ENCODE results near the gene BIRC6.

BIRC6 gene

DNA sequence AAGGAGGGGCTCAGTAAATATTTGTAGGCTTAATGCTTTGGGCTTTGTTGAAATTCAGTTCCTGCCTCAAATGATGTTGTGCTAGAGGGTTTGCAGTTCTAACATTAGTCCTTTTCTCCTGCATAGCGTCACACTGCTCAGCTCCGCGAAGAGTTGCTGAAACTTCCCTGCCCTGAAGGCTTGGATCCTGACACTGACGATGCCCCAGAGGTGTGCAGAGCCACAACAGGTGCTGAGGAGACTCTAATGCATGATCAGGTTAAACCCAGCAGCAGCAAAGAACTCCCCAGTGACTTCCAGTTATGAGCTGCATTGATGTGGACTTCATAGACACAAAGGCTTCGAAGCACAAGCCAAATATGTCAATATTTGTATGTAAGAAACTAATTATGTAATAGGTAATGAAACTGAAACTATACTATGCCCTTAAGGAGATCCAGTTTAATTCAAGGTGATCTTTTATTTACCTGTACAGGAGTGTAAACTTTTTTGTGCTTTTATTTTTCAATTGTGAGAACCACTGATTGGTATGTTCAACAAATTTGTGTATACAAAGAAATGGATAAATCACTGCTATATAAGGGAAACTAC, 260.9 kb downstream of the BIRC6 start:
- peaks cover 51% of the 10 kb centered on the region for H3K36me3 ChIP-seq
- no peak for DNase-seq
- H3K27me3 ChIP-seq (ENCODE audit: insufficient read depth, low read depth, severe bottlenecking), result no peaks in the 10 kb centered on the region
- no peak for TF ChIP-seq CTCF (IDR thresholded peaks at IDR 0.05; ENCODE audit: low read depth, low read length)
- no peak overlapping the region for H3K4me3 ChIP-seq (ENCODE audit: low read depth, low read length)
- H3K27ac ChIP-seq, result no peak overlapping the region
- H3K9me3 ChIP-seq (ENCODE audit: severe bottlenecking), result no peaks in the 10 kb centered on the region

DNA sequence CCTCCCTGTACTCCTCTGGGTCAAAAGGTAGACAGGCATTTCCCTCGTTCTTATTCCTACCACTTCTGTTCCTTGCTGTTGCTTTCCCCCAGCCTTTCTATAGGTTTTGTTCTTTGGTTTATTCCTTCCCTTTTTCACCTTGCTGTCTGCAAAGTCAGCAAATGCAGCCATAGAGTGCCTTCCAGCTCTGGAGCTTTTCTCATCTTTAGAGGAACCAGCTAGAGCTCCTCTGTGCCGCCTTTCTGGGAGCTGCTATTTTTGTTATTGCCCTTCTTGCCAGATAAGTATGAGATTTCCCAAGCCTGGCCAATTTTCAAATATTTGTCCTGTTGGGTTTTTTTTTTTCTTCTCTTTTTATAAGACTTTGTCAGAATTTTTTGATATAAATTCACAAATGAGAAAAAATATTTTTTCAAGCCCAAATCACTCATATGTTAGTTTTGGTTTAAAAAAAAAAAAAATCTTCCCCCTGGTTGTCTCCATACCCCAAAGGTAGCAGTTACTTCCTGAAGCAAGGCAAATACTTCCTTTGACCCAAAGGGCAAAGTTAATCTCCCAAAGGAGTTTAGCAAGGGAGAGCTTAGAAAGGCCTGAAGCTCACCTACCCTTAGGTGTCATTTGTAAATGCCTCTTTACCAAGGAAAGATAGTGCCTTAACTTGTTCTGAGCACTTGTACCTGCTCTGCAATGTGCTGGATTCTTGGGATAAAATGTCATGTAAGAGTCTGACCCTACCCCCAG, 265.9 kb downstream of the BIRC6 start:
- no peaks in the 10 kb centered on the region for H3K9me3 ChIP-seq (ENCODE audit: severe bottlenecking)
- H3K4me3 ChIP-seq (ENCODE audit: low read depth, low read length), result no peak overlapping the region
- no peaks in the 10 kb centered on the region for H3K27me3 ChIP-seq (ENCODE audit: insufficient read depth, low read depth, severe bottlenecking)
- H3K27ac ChIP-seq, result no peak overlapping the region
- DNase-seq, result no peak
- no peak for TF ChIP-seq CTCF (IDR thresholded peaks at IDR 0.05; ENCODE audit: low read depth, low read length)
- peaks cover 8% of the 10 kb centered on the region for H3K36me3 ChIP-seq

- no peaks in the 10 kb centered on the region for H3K9me3 ChIP-seq (ENCODE audit: severe bottlenecking)
- TF ChIP-seq CTCF (IDR thresholded peaks at IDR 0.05; ENCODE audit: low read depth, low read length), result no peak
- no peak for DNase-seq
- H3K36me3 ChIP-seq, result peaks cover 5% of the 10 kb centered on the region
- no peak overlapping the region for H3K27ac ChIP-seq
- H3K27me3 ChIP-seq (ENCODE audit: insufficient read depth, low read depth, severe bottlenecking), result no peaks in the 10 kb centered on the region
- H3K4me3 ChIP-seq (ENCODE audit: low read depth, low read length), result no peak overlapping the region
Observed at GRCh38 chr2:32623311-32623706, 266.5 kb downstream of the BIRC6 start.

- H3K4me3 ChIP-seq (ENCODE audit: low read depth, low read length), result no peak overlapping the region
- no peaks in the 10 kb centered on the region for H3K9me3 ChIP-seq (ENCODE audit: severe bottlenecking)
- peaks cover 5% of the 10 kb centered on the region for H3K36me3 ChIP-seq
- no peaks in the 10 kb centered on the region for H3K27me3 ChIP-seq (ENCODE audit: insufficient read depth, low read depth, severe bottlenecking)
- H3K27ac ChIP-seq, result no peak overlapping the region
- no peak for DNase-seq
- no peak for TF ChIP-seq CTCF (IDR thresholded peaks at IDR 0.05; ENCODE audit: low read depth, low read length)
Observed at GRCh38 chr2:32624812-32625211, 268.0 kb downstream of the BIRC6 start.

GRCh38 chr2:32626639-32627221, 269.9 kb downstream of the BIRC6 start:
- no peak for TF ChIP-seq CTCF (IDR thresholded peaks at IDR 0.05; ENCODE audit: low read depth, low read length)
- H3K27ac ChIP-seq, result no peak overlapping the region
- no peaks in the 10 kb centered on the region for H3K9me3 ChIP-seq (ENCODE audit: severe bottlenecking)
- DNase-seq, result no peak
- H3K36me3 ChIP-seq, result peaks cover 7% of the 10 kb centered on the region
- H3K4me3 ChIP-seq (ENCODE audit: low read depth, low read length), result no peak overlapping the region
- H3K27me3 ChIP-seq (ENCODE audit: insufficient read depth, low read depth, severe bottlenecking), result no peaks in the 10 kb centered on the region
